HepG2 (cell line): ENCODE data around the gene HBS1L. TPM values are rescaled to one million over a fixed set of nuclear protein-coding genes. Genes with fewer than 3 reads are reported as not detected.

Source experiments
- ATAC-seq: fragments of 200-7000 bp; cut with Tn5 transposase; 3 replicates; pipeline ENCODE4 v1.9.1; 2020; ENCODE audit warnings: mild to moderate bottlenecking, moderate library complexity
- BruUV-seq: library from RNA; stranded (reverse); fragments of 400-500 nt; replicated peaks from 2 replicates; lab custom pipeline; 2021; lab: Mats Ljungman, UMichigan
- CTCF ChIA-PET: fragments of 300-600 bp; formaldehyde crosslinking; extraction: SDS; loops from one replicate; lab custom pipeline; 2021; ENCODE audit warnings: low total read pairs, inconsistent platforms, low intra/inter-chr PET ratio; lab: Yijun Ruan, JAX
- POLR2A ChIA-PET: fragments of 350-600 bp; sonication (Branson Sonifier 250); formaldehyde crosslinking; loops from one replicate; lab custom pipeline; 2020; ENCODE audit warnings: antibody characterized with exemption, inconsistent platforms; lab: Yijun Ruan, JAX
- DNase-seq: peaks from one replicate; pipeline ENCODE4 v3.0.0-alpha.2; 2015; ENCODE audit warnings: low spot score
- FAIRE-seq: peaks from 3 replicates; lab custom pipeline; 2011; peaks lifted over from hg19 to GRCh38; lab: Jason Lieb, UNC
- H2AFZ ChIP-seq: one replicate; pipeline ENCODE4 v1.6.1; 2011; ENCODE audit warnings: low read length, inconsistent platforms
- H3K27ac ChIP-seq: fragments of 300-600 bp; 3 replicates; pipeline ENCODE4 v1.8.0; 2011; ENCODE audit warnings: mixed run types, mild to moderate bottlenecking, mixed read lengths, low read length, inconsistent platforms; ENCODE audit not compliant: insufficient read depth; ENCODE audit errors: extremely low read length
- H3K27me3 ChIP-seq, 2 experiments: fragments of 200-600 bp in 1 of 2; 2 replicates in 1 of 2; 3 replicates in 1 of 2; pipeline versions ENCODE4 v1.6.0 to v1.8.0; 2011; ENCODE audit warnings: low read length in 2 of 2, mild to moderate bottlenecking in 2 of 2, moderate library complexity in 2 of 2, inconsistent platforms in 1 of 2; ENCODE audit not compliant: insufficient read depth in 2 of 2, control insufficient read depth in 1 of 2
- H3K36me3 ChIP-seq, 2 experiments: fragments of 200-600 bp in 1 of 2; replicated peaks in 1 of 2; 2 replicates in 1 of 2; 3 replicates in 1 of 2; pipeline versions ENCODE4 v1.5.1 to v1.8.0; 2011; ENCODE audit warnings: low read length in 2 of 2, inconsistent platforms in 1 of 2; ENCODE audit not compliant: insufficient read depth in 2 of 2, control insufficient read depth in 1 of 2
- H3K4me1 ChIP-seq: 2 replicates; pipeline ENCODE4 v1.5.1; 2012; ENCODE audit warnings: low read length, inconsistent platforms; ENCODE audit not compliant: insufficient read depth
- H3K4me2 ChIP-seq: 2 replicates; pipeline ENCODE4 v1.6.0; 2011; ENCODE audit warnings: low read depth, low read length, inconsistent platforms
- H3K4me3 ChIP-seq, 3 experiments: fragments of 200-600 bp in 1 of 3; sonication (generic), shearing (Covaris generic) in 1 of 3; replicated peaks in 1 of 3; 2 replicates each; pipeline ENCODE4 v1.5.1; 2011 to 2016; ENCODE audit warnings: low read length in 3 of 3, inconsistent platforms in 2 of 3, low read depth in 2 of 3, mild to moderate bottlenecking in 2 of 3, control low read depth in 1 of 3, mixed read lengths in 1 of 3; ENCODE audit not compliant: insufficient read depth in 1 of 3
- H3K79me2 ChIP-seq: one replicate; pipeline ENCODE4 v1.6.1; 2011; ENCODE audit warnings: low read length, inconsistent platforms; ENCODE audit not compliant: insufficient read depth
- H3K9ac ChIP-seq: 2 replicates; pipeline ENCODE4 v1.6.0; 2011; ENCODE audit warnings: mild to moderate bottlenecking, low read depth, low read length, inconsistent platforms; ENCODE audit not compliant: insufficient read depth
- H3K9me3 ChIP-seq: 2 replicates; pipeline ENCODE4 v1.5.1; 2012; ENCODE audit warnings: mild to moderate bottlenecking, low read length
- H4K20me1 ChIP-seq: 2 replicates; pipeline ENCODE4 v1.6.0; 2011; ENCODE audit warnings: inconsistent platforms, mild to moderate bottlenecking, low read length, moderate library complexity; ENCODE audit not compliant: insufficient read depth
- FOXO1 ChIP-seq: sonication (generic); formaldehyde crosslinking; IDR thresholded peaks from 2 replicates; pipeline ENCODE4 v1.4.0; 2020; ENCODE audit warnings: missing genetic modification reagents
- HMGXB4 ChIP-seq, 2 experiments: sonication (generic) in 1 of 2; formaldehyde crosslinking in 1 of 2; IDR thresholded peaks; 2 replicates each; pipeline versions ENCODE4 v1.4.0 to v1.6.1; 2018 to 2020; ENCODE audit warnings: missing genetic modification reagents in 2 of 2, borderline replicate concordance in 1 of 2, low read depth in 1 of 2, mild to moderate bottlenecking in 1 of 2, missing biosample characterization in 1 of 2
- NPAS2 ChIP-seq: sonication (generic); formaldehyde crosslinking; IDR thresholded peaks from 2 replicates; pipeline ENCODE4 v1.8.0; 2022; ENCODE audit warnings: mild to moderate bottlenecking, missing genetic modification reagents, borderline replicate concordance
- RBFOX2 ChIP-seq: fragments of 200-400 bp; formaldehyde crosslinking; IDR thresholded peaks from 2 replicates; pipeline ENCODE4 v1.6.1; 2017; ENCODE audit warnings: low read depth, mild to moderate bottlenecking, low read length
- SRF ChIP-seq: IDR thresholded peaks from 2 replicates; pipeline ENCODE4 v1.6.1; 2011; ENCODE audit warnings: mild to moderate bottlenecking, low read depth, low read length, moderate library complexity
- ZNF232 ChIP-seq: sonication (generic); formaldehyde crosslinking; IDR thresholded peaks from 2 replicates; pipeline ENCODE4 v1.4.0; 2020; ENCODE audit warnings: missing genetic modification reagents, borderline replicate concordance
- ZNF343 ChIP-seq: sonication (generic); formaldehyde crosslinking; IDR thresholded peaks from 2 replicates; pipeline ENCODE4 v1.4.0; 2020; ENCODE audit warnings: mild to moderate bottlenecking, missing genetic modification reagents
- ZNF382 ChIP-seq: sonication (generic); formaldehyde crosslinking; IDR thresholded peaks from 2 replicates; pipeline ENCODE4 v1.5.0; 2020; ENCODE audit warnings: missing genetic modification reagents, mild to moderate bottlenecking, borderline replicate concordance
- ZSCAN12 ChIP-seq: sonication (generic); formaldehyde crosslinking; IDR thresholded peaks from 2 replicates; pipeline ENCODE4 v1.9.0; 2021; ENCODE audit warnings: mild to moderate bottlenecking, missing genetic modification reagents
- WGBS: methylation state at CpG from one replicate; pipeline ENCODE4 v1.1.6; 2017; ENCODE audit warnings: low lambda C conversion rate; 5-methylcytosine and 5-hydroxymethylcytosine counted together
- in situ Hi-C: cut with HindIII; loops from 2 replicates; pipeline ENCODE4 v1.10.0; 2017; ENCODE audit warnings: low pct_unique_long_range_greater_than_20kb; ENCODE audit not compliant: extremely low pct_ligation_motif_present
- intact Hi-C: fragments of 100-400 bp; cut with micrococcal nuclease; formaldehyde crosslinking; loops from one replicate; pipeline ENCODE4 v1.10.0; 2022; ENCODE audit not compliant: unreplicated experiment
- polyA plus RNA-seq, 8 experiments: library from polyadenylated mRNA; depleted of rRNA in 3 of 8; stranded (reverse) in 7 of 8; unstranded in 1 of 8; fragments of >200 nt; fragmentation: Illumina TruSeq in 4 of 8; extraction: Trizol in 4 of 8; gene quantifications; 2 replicates each; pipeline versions ENCODE4 v1.2.1 to v1.2.3, GENCODE V29; 2011 to 2016; ENCODE audit warnings: low read depth in 4 of 8, missing spikeins in 1 of 8, mixed read lengths in 1 of 8; ENCODE audit not compliant: insufficient read depth in 1 of 8
- total RNA-seq, 5 experiments: library from RNA; depleted of rRNA; stranded (reverse); fragments of >200 nt; fragmentation: Illumina TruSeq; extraction: Trizol; gene quantifications; 2 replicates each; pipeline ENCODE4 v1.2.3, GENCODE V29; 2016; ENCODE audit warnings: low read depth in 1 of 5
- TF ChIP-seq, protein P1 (sequence below): sonication (generic); formaldehyde crosslinking; IDR thresholded peaks from 2 replicates; pipeline ENCODE4 v1.5.0; 2020; ENCODE audit warnings: mild to moderate bottlenecking, missing genetic modification reagents, borderline replicate concordance
- TF ChIP-seq, protein P2 (sequence below): IDR thresholded peaks from 2 replicates; pipeline ENCODE4 v1.6.1; 2012; ENCODE audit warnings: inconsistent platforms
- TF ChIP-seq, protein P3 (sequence below): sonication (generic); formaldehyde crosslinking; IDR thresholded peaks from 2 replicates; pipeline ENCODE4 v1.4.0; 2020; ENCODE audit warnings: missing genetic modification reagents

The HBS1L gene
- total and polyA plus RNA-seq, 2 of the 13 experiments (the other 11 are each of a cell fraction or from before 2014, with no cell fraction given), result 44.1 to 138 TPM

DNA sequence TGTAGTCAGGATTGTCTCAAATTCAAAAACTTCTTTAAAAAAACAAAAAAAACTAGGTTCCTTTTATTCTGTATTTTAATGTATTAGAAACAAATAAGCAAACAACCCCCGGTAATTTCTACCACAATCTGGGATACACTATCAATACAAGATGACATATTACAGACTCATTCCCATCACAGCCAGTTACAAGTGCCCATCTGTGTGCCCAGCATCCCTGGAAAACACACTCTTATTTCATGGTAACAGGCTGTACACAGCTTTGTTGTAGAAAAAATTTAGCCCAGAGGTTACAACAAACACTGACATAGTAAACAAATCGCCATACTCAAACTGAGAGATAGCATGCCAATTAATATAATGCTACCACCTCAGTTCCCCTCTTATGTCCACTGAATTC is 16.3 kb downstream of the HBS1L start:
- in situ Hi-C loops, result no loop called here
- peaks cover 18% of the 10 kb centered on the region for H3K79me2 ChIP-seq
- no peaks in the 10 kb centered on the region for H3K27me3 ChIP-seq
- no peak for FAIRE-seq
- no peak overlapping the region for H2AFZ ChIP-seq
- intact Hi-C loops, result no loop called here
- H4K20me1 ChIP-seq, result no peaks in the 10 kb centered on the region; the same call in 1 of the 2 replicates
- H3K9me3 ChIP-seq, result no peaks in the 10 kb centered on the region
- 99% methylated on average over 2 of the region's 2 CpGs for WGBS
- DNase-seq, result no peak
- no peak for ATAC-seq
- H3K4me3 ChIP-seq, result no peak overlapping the region
- H3K27ac ChIP-seq, result no peak overlapping the region
- POLR2A ChIA-PET, result interaction anchor here (1.9 kb wide), 1 partner anchor 16 kb away, joined by 5 read pairs; the partner anchor contains the start of gene HBS1L
- H3K9ac ChIP-seq, result no peak overlapping the region
- H3K36me3 ChIP-seq, result peaks cover 7 to 34% of the 10 kb centered on the region in 2 experiments
- CTCF ChIA-PET, result no interaction called here
- BruUV-seq, result no TSS peak
- H3K4me2 ChIP-seq, result no peak overlapping the region
- peaks cover 21% of the 10 kb centered on the region for H3K4me1 ChIP-seq
- no peak for TF ChIP-seq ZSCAN12
- TF ChIP-seq FOXO1, result no peak
- no peak for TF ChIP-seq ZNF343
- TF ChIP-seq, protein P1, sequence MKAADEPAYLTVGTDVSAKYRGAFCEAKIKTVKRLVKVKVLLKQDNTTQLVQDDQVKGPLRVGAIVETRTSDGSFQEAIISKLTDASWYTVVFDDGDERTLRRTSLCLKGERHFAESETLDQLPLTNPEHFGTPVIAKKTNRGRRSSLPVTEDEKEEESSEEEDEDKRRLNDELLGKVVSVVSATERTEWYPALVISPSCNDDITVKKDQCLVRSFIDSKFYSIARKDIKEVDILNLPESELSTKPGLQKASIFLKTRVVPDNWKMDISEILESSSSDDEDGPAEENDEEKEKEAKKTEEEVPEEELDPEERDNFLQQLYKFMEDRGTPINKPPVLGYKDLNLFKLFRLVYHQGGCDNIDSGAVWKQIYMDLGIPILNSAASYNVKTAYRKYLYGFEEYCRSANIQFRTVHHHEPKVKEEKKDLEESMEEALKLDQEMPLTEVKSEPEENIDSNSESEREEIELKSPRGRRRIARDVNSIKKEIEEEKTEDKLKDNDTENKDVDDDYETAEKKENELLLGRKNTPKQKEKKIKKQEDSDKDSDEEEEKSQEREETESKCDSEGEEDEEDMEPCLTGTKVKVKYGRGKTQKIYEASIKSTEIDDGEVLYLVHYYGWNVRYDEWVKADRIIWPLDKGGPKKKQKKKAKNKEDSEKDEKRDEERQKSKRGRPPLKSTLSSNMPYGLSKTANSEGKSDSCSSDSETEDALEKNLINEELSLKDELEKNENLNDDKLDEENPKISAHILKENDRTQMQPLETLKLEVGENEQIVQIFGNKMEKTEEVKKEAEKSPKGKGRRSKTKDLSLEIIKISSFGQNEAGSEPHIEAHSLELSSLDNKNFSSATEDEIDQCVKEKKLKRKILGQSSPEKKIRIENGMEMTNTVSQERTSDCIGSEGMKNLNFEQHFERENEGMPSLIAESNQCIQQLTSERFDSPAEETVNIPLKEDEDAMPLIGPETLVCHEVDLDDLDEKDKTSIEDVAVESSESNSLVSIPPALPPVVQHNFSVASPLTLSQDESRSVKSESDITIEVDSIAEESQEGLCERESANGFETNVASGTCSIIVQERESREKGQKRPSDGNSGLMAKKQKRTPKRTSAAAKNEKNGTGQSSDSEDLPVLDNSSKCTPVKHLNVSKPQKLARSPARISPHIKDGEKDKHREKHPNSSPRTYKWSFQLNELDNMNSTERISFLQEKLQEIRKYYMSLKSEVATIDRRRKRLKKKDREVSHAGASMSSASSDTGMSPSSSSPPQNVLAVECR (CRISPR knock-in tag), result no peak
- TF ChIP-seq ZNF232 (CRISPR knock-in tag), result no peak
- no peak for TF ChIP-seq SRF
- TF ChIP-seq ZNF382 (CRISPR knock-in tag), result no peak
- TF ChIP-seq NPAS2 (CRISPR knock-in tag), result no peak
- TF ChIP-seq, protein P2, sequence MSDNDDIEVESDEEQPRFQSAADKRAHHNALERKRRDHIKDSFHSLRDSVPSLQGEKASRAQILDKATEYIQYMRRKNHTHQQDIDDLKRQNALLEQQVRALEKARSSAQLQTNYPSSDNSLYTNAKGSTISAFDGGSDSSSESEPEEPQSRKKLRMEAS, result no peak
- TF ChIP-seq, protein P3, sequence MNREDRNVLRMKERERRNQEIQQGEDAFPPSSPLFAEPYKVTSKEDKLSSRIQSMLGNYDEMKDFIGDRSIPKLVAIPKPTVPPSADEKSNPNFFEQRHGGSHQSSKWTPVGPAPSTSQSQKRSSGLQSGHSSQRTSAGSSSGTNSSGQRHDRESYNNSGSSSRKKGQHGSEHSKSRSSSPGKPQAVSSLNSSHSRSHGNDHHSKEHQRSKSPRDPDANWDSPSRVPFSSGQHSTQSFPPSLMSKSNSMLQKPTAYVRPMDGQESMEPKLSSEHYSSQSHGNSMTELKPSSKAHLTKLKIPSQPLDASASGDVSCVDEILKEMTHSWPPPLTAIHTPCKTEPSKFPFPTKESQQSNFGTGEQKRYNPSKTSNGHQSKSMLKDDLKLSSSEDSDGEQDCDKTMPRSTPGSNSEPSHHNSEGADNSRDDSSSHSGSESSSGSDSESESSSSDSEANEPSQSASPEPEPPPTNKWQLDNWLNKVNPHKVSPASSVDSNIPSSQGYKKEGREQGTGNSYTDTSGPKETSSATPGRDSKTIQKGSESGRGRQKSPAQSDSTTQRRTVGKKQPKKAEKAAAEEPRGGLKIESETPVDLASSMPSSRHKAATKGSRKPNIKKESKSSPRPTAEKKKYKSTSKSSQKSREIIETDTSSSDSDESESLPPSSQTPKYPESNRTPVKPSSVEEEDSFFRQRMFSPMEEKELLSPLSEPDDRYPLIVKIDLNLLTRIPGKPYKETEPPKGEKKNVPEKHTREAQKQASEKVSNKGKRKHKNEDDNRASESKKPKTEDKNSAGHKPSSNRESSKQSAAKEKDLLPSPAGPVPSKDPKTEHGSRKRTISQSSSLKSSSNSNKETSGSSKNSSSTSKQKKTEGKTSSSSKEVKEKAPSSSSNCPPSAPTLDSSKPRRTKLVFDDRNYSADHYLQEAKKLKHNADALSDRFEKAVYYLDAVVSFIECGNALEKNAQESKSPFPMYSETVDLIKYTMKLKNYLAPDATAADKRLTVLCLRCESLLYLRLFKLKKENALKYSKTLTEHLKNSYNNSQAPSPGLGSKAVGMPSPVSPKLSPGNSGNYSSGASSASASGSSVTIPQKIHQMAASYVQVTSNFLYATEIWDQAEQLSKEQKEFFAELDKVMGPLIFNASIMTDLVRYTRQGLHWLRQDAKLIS (CRISPR knock-in tag), result no peak
- TF ChIP-seq RBFOX2, result no peak
- no peak for TF ChIP-seq HMGXB4 (CRISPR knock-in tag; IDR thresholded peaks at IDR 0.05; ENCODE audit: borderline replicate concordance in 1 of 2, low read depth in 1 of 2)
